Measurements from ENCODE around the gene CENPM.

Gene CENPM

DNA sequence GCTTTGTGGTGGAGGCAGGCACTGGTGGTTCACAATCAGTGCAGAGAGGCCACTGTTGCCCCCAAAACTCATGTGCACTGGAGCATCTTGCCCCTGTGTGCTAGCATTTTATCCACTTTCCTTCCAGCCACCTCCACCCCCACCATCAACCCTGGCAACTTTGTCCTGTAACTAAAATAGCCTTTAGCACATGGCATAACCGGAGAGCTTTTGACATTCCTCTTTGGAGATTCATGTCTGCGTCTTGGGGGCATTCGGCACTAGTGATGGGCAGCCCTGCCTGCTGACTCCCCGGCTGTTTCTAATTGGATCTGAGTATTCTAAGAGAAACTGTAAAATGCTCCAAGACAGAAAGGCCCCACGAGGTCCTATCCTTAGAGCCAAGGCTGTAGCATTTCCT, 47.8 kb downstream of the CENPM start:
- H3K4me2 ChIP-seq (ENCODE audit: low read length): no peak overlapping the region
- H3K9me2 ChIP-seq (ENCODE audit: low read depth, low read length): no peaks in the 10 kb centered on the region
- peaks cover 97% of the 10 kb centered on the region for H3K36me3 ChIP-seq (ENCODE audit: insufficient read depth, low read length)
- H3K79me2 ChIP-seq (ENCODE audit: insufficient read depth, low read length): no peaks in the 10 kb centered on the region
- H2AFZ ChIP-seq (ENCODE audit: low read length): no peak overlapping the region
- H3K27ac ChIP-seq (ENCODE audit: low read depth, low read length, poor library complexity, severe bottlenecking): no peak overlapping the region
- no peaks in the 10 kb centered on the region for H3K4me1 ChIP-seq (ENCODE audit: insufficient read depth, low read length, severe bottlenecking)
- H3K9me3 ChIP-seq (ENCODE audit: low read length): no peaks in the 10 kb centered on the region
- H3K27me3 ChIP-seq (ENCODE audit: insufficient read depth, low read length): no peaks in the 10 kb centered on the region
- TF ChIP-seq EZH2 (IDR thresholded peaks at IDR 0.05; ENCODE audit: borderline replicate concordance, low read length): no peak
- TF ChIP-seq, protein P1, sequence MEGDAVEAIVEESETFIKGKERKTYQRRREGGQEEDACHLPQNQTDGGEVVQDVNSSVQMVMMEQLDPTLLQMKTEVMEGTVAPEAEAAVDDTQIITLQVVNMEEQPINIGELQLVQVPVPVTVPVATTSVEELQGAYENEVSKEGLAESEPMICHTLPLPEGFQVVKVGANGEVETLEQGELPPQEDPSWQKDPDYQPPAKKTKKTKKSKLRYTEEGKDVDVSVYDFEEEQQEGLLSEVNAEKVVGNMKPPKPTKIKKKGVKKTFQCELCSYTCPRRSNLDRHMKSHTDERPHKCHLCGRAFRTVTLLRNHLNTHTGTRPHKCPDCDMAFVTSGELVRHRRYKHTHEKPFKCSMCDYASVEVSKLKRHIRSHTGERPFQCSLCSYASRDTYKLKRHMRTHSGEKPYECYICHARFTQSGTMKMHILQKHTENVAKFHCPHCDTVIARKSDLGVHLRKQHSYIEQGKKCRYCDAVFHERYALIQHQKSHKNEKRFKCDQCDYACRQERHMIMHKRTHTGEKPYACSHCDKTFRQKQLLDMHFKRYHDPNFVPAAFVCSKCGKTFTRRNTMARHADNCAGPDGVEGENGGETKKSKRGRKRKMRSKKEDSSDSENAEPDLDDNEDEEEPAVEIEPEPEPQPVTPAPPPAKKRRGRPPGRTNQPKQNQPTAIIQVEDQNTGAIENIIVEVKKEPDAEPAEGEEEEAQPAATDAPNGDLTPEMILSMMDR (IDR thresholded peaks at IDR 0.05; ENCODE audit: low read length): no peak
- no peak overlapping the region for H3K9ac ChIP-seq (ENCODE audit: low read length)
- no peaks in the 10 kb centered on the region for H3F3A ChIP-seq (ENCODE audit: insufficient read depth, low read length)
- H3K4me3 ChIP-seq (ENCODE audit: low read depth, low read length, poor library complexity, severe bottlenecking): no peak overlapping the region
- H4K20me1 ChIP-seq (ENCODE audit: insufficient read depth, low read length): no peaks in the 10 kb centered on the region

DNA sequence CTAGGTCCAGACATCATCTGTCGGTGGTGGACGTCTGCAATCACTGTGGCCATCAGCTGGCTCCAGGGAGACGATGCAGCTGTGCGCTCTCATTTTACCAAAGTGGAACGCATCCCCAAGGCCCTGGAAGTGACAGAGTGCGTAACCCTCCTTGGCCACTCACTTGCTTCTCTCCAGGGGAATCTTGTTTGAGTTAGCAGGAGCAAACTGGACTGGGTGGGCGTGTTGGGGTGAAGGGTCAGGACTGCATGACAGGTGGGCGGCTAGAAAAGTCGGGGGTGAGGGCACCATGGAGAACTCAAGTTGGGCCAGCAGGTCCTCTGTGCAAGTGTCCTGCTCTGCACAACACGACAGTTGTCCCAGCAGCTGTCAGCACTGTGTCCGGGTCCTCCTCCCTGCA, 48.3 kb downstream of the CENPM start:
- Histone ChIP-seq H3K9me3 (ENCODE audit: low read length) (no peaks in the 10 kb centered on the region), H2AFZ (ENCODE audit: low read length) (no peak overlapping the region), H3K9ac (ENCODE audit: low read length) (no peak overlapping the region), H3K79me2 (ENCODE audit: insufficient read depth, low read length) (no peaks in the 10 kb centered on the region), H3K27me3 (ENCODE audit: insufficient read depth, low read length) (no peaks in the 10 kb centered on the region), H4K20me1 (ENCODE audit: insufficient read depth, low read length) (no peaks in the 10 kb centered on the region), H3K4me3 (ENCODE audit: low read depth, low read length, poor library complexity, severe bottlenecking) (no peak overlapping the region), H3F3A (ENCODE audit: insufficient read depth, low read length) (no peaks in the 10 kb centered on the region), H3K27ac (ENCODE audit: low read depth, low read length, poor library complexity, severe bottlenecking) (no peak overlapping the region), H3K9me2 (ENCODE audit: low read depth, low read length) (no peaks in the 10 kb centered on the region), H3K4me1 (ENCODE audit: insufficient read depth, low read length, severe bottlenecking) (no peaks in the 10 kb centered on the region), H3K4me2 (ENCODE audit: low read length) (no peak overlapping the region), H3K36me3 (ENCODE audit: insufficient read depth, low read length) (peaks cover 97% of the 10 kb centered on the region)
- TF ChIP-seq, protein P1 (IDR thresholded peaks at IDR 0.05; ENCODE audit: low read length): no peak
- no peak for TF ChIP-seq EZH2 (IDR thresholded peaks at IDR 0.05; ENCODE audit: borderline replicate concordance, low read length)

DNA sequence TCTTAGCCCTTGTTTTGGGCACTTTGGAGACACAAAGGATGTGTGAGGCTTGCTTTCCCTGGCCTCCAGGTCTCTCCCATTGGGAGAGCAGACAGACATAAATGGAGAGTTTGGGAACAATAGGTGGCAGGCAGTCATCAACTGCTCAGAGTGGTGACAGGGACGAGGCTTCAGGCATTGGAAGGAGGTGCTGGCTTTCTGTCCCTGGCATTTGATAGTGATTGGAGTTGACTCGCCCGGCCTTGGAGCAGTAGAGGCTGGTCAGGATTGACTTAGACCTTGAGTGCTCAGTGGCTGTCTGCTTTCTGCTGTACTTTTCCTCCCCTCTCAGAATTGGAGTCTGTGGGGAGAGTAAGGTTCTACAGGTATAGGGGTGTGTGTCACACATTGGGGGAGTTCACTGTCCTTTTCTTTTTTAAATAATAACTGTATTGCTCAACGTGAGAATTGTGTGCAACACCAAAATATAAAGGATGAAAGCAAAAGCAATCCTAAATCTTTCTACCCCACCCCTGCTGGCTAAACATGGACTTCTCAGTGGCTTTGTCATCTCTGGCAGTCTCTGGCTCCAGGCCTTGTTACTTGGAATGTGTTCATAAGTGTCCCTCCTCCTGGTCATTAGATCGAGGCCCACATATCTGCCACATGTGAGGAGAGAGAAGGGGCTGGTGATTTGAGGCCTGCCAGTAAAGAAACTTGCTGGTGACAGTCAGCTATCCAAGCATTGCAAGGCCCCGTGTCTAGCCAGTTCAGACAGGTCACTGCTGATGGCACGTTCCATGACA, 53.2 kb downstream of the CENPM start:
- no peaks in the 10 kb centered on the region for H4K20me1 ChIP-seq (ENCODE audit: insufficient read depth, low read length)
- H2AFZ ChIP-seq (ENCODE audit: low read length): no peak overlapping the region
- H3K4me1 ChIP-seq (ENCODE audit: insufficient read depth, low read length, severe bottlenecking): no peaks in the 10 kb centered on the region
- no peaks in the 10 kb centered on the region for H3K9me3 ChIP-seq (ENCODE audit: low read length)
- no peaks in the 10 kb centered on the region for H3F3A ChIP-seq (ENCODE audit: insufficient read depth, low read length)
- H3K27ac ChIP-seq (ENCODE audit: low read depth, low read length, poor library complexity, severe bottlenecking): no peak overlapping the region
- H3K36me3 ChIP-seq (ENCODE audit: insufficient read depth, low read length): peaks cover 94% of the 10 kb centered on the region
- no peaks in the 10 kb centered on the region for H3K27me3 ChIP-seq (ENCODE audit: insufficient read depth, low read length)
- TF ChIP-seq, protein P1 (IDR thresholded peaks at IDR 0.05; ENCODE audit: low read length): no peak
- no peak for TF ChIP-seq EZH2 (IDR thresholded peaks at IDR 0.05; ENCODE audit: borderline replicate concordance, low read length)
- no peak overlapping the region for H3K4me2 ChIP-seq (ENCODE audit: low read length)
- no peaks in the 10 kb centered on the region for H3K79me2 ChIP-seq (ENCODE audit: insufficient read depth, low read length)
- H3K9me2 ChIP-seq (ENCODE audit: low read depth, low read length): no peaks in the 10 kb centered on the region
- no peak overlapping the region for H3K9ac ChIP-seq (ENCODE audit: low read length)
- H3K4me3 ChIP-seq (ENCODE audit: low read depth, low read length, poor library complexity, severe bottlenecking): no peak overlapping the region
